ENCODE measurements around the gene RRAS2. TPM values are rescaled to one million over a fixed set of nuclear protein-coding genes. Genes with fewer than 3 reads are reported as not detected.

RRAS2 gene
- polyA plus RNA-seq, 3 donors, result 0.19 to 0.31 TPM; not detected in 1

GRCh38 chr11:14347991-14348390 lies 11.0 kb downstream of the RRAS2 start:
- no peak overlapping the region for H3K9ac ChIP-seq (ENCODE audit: insufficient read depth, low read length, poor library complexity, severe bottlenecking)
- Mint-ChIP-seq H3K4me1 (no peaks in the 10 kb centered on the region), H3K27me3 (ENCODE audit: low read depth in 3 of 3) (peaks cover 0 to 2% (median 1%) of the 10 kb centered on the region in 3 donors), H3K4me3 (no peak overlapping the region), H3K36me3 (no peaks in the 10 kb centered on the region), H3K27ac (no peak overlapping the region), H3K9me3 (peaks cover 0 to 9% (median 9%) of the 10 kb centered on the region in 7 donors)
- no peaks in the 10 kb centered on the region for H3K79me2 ChIP-seq (ENCODE audit: insufficient read depth, low read length)
- no peaks in the 10 kb centered on the region for H4K20me1 ChIP-seq (ENCODE audit: insufficient read depth, low read length)
- no peak overlapping the region for H3K4me3 ChIP-seq (replicated peaks in 1 of 3; ENCODE audit: low read depth in 2 of 3, low read length in 3 of 3)
- H3K27me3 ChIP-seq (ENCODE audit: control insufficient read depth in 2 of 2, insufficient read depth in 2 of 2, low read length in 2 of 2), result no peaks in the 10 kb centered on the region
- WGBS (ENCODE audit: insufficient coverage), result no CpG with 5 or more reads among the region's 1 CpG
- no peaks in the 10 kb centered on the region for H3K4me1 ChIP-seq (ENCODE audit: control insufficient read depth in 1 of 2, insufficient read depth in 2 of 2, low read length in 2 of 2)
- H3K4me2 ChIP-seq (replicated peaks; ENCODE audit: extremely low read depth, low read length, poor library complexity, severe bottlenecking), result no peak overlapping the region
- H3K36me3 ChIP-seq (replicated peaks in 1 of 2; ENCODE audit: control insufficient read depth in 1 of 2, insufficient read depth in 2 of 2, low read length in 2 of 2), result no peaks in the 10 kb centered on the region
- intact Hi-C loops (cut with micrococcal nuclease), result no loop called here
- no peak for DNase-seq
- no peak overlapping the region for H3K27ac ChIP-seq (ENCODE audit: low read depth in 1 of 2, low read length in 2 of 2)
- no peak overlapping the region for H2AFZ ChIP-seq (ENCODE audit: insufficient read depth, low read depth, low read length, poor library complexity, severe bottlenecking)
- TF ChIP-seq, protein P1, sequence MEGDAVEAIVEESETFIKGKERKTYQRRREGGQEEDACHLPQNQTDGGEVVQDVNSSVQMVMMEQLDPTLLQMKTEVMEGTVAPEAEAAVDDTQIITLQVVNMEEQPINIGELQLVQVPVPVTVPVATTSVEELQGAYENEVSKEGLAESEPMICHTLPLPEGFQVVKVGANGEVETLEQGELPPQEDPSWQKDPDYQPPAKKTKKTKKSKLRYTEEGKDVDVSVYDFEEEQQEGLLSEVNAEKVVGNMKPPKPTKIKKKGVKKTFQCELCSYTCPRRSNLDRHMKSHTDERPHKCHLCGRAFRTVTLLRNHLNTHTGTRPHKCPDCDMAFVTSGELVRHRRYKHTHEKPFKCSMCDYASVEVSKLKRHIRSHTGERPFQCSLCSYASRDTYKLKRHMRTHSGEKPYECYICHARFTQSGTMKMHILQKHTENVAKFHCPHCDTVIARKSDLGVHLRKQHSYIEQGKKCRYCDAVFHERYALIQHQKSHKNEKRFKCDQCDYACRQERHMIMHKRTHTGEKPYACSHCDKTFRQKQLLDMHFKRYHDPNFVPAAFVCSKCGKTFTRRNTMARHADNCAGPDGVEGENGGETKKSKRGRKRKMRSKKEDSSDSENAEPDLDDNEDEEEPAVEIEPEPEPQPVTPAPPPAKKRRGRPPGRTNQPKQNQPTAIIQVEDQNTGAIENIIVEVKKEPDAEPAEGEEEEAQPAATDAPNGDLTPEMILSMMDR (IDR thresholded peaks at IDR 0.05), result no peak
- H3K9me3 ChIP-seq (replicated peaks in 1 of 2; ENCODE audit: control insufficient read depth in 1 of 2, insufficient read depth in 1 of 2, low read length in 2 of 2), result no peaks in the 10 kb centered on the region

GRCh38 chr11:14347494-14347893 lies 11.5 kb downstream of the RRAS2 start:
- no peak overlapping the region for H3K27ac Mint-ChIP-seq
- Histone ChIP-seq H3K79me2 (ENCODE audit: insufficient read depth, low read length) (no peaks in the 10 kb centered on the region), H2AFZ (ENCODE audit: insufficient read depth, low read depth, low read length, poor library complexity, severe bottlenecking) (no peak overlapping the region), H3K4me1 (ENCODE audit: control insufficient read depth in 1 of 2, insufficient read depth in 2 of 2, low read length in 2 of 2) (no peaks in the 10 kb centered on the region), H3K27me3 (ENCODE audit: control insufficient read depth in 2 of 2, insufficient read depth in 2 of 2, low read length in 2 of 2) (no peaks in the 10 kb centered on the region), H3K4me2 (replicated peaks; ENCODE audit: extremely low read depth, low read length, poor library complexity, severe bottlenecking) (no peak overlapping the region), H4K20me1 (ENCODE audit: insufficient read depth, low read length) (no peaks in the 10 kb centered on the region), H3K36me3 (replicated peaks in 1 of 2; ENCODE audit: control insufficient read depth in 1 of 2, insufficient read depth in 2 of 2, low read length in 2 of 2) (no peaks in the 10 kb centered on the region), H3K4me3 (replicated peaks in 1 of 3; ENCODE audit: low read depth in 2 of 3, low read length in 3 of 3) (no peak overlapping the region), H3K9ac (ENCODE audit: insufficient read depth, low read length, poor library complexity, severe bottlenecking) (no peak overlapping the region), H3K9me3 (replicated peaks in 1 of 2; ENCODE audit: control insufficient read depth in 1 of 2, insufficient read depth in 1 of 2, low read length in 2 of 2) (no peaks in the 10 kb centered on the region), H3K27ac (ENCODE audit: low read depth in 1 of 2, low read length in 2 of 2) (no peak overlapping the region)
- H3K4me1 Mint-ChIP-seq, result no peaks in the 10 kb centered on the region
- H3K4me3 Mint-ChIP-seq, result no peak overlapping the region
- no peak for DNase-seq
- H3K9me3 Mint-ChIP-seq, result peaks cover 0 to 9% (median 9%) of the 10 kb centered on the region in 7 donors
- no peaks in the 10 kb centered on the region for H3K36me3 Mint-ChIP-seq
- TF ChIP-seq, protein P1 (IDR thresholded peaks at IDR 0.05), result no peak
- peaks cover 0 to 2% (median 1%) of the 10 kb centered on the region in 3 donors for H3K27me3 Mint-ChIP-seq (ENCODE audit: low read depth in 3 of 3)
- intact Hi-C loops (cut with micrococcal nuclease), result no loop called here
- WGBS (ENCODE audit: insufficient coverage), result 100% methylated on average over 4 of the region's 7 CpGs

All from CD14-positive monocyte (primary cell).